HEK293 (cell line): ENCODE results near the gene TRPC6.

Source experiments
- CTCF ChIP-seq: fragments of 450-650 bp; formaldehyde crosslinking; IDR thresholded peaks from 2 replicates; pipeline ENCODE4 v1.5.1; 2016; ENCODE audit warnings: missing biosample characterization, missing genetic modification characterization
- MZF1 ChIP-seq: fragments of 450-650 bp; formaldehyde crosslinking; IDR thresholded peaks from 2 replicates; pipeline ENCODE4 v1.5.1; 2017; ENCODE audit warnings: missing biosample characterization, missing genetic modification characterization, borderline replicate concordance
- PATZ1 ChIP-seq: fragments of 450-650 bp; formaldehyde crosslinking; IDR thresholded peaks from 2 replicates; pipeline ENCODE4 v1.5.1; 2016; ENCODE audit warnings: missing biosample characterization, missing genetic modification characterization
- SP7 ChIP-seq: fragments of 450-650 bp; formaldehyde crosslinking; IDR thresholded peaks from 2 replicates; pipeline ENCODE4 v1.5.1; 2016; ENCODE audit warnings: missing biosample characterization, missing genetic modification characterization
- TRIM28 ChIP-seq: IDR thresholded peaks from 2 replicates; pipeline ENCODE4 v1.6.1; 2011; ENCODE audit warnings: low read length, control low read depth, borderline replicate concordance
- ZEB2 ChIP-seq: fragments of 450-650 bp; formaldehyde crosslinking; IDR thresholded peaks from 2 replicates; pipeline ENCODE4 v1.5.1; 2016; ENCODE audit warnings: missing biosample characterization, missing genetic modification characterization
- ZNF274 ChIP-seq, 2 experiments: fragments of 200-500 bp in 1 of 2; fragments of 450-650 bp in 1 of 2; sonication (Bioruptor generic) in 1 of 2; formaldehyde crosslinking in 1 of 2; IDR thresholded peaks; 2 replicates each; pipeline versions ENCODE4 v1.5.1 to v1.6.1; 2014 to 2016; ENCODE audit warnings: borderline replicate concordance in 1 of 2, inconsistent platforms in 1 of 2, low read length in 1 of 2, missing biosample characterization in 1 of 2, missing genetic modification characterization in 1 of 2
- ZNF701 ChIP-seq: fragments of 450-650 bp; formaldehyde crosslinking; IDR thresholded peaks from 2 replicates; pipeline ENCODE4 v1.5.1; 2016; ENCODE audit warnings: missing biosample characterization, missing genetic modification characterization
- TF ChIP-seq, protein P1 (sequence below): fragments of 450-650 bp; formaldehyde crosslinking; IDR thresholded peaks from 2 replicates; pipeline ENCODE4 v1.5.1; 2016; ENCODE audit warnings: missing biosample characterization, missing genetic modification characterization

GRCh38 chr11:101521821-101522220, 62.0 kb downstream of the TRPC6 start:
- TF ChIP-seq, protein P1, sequence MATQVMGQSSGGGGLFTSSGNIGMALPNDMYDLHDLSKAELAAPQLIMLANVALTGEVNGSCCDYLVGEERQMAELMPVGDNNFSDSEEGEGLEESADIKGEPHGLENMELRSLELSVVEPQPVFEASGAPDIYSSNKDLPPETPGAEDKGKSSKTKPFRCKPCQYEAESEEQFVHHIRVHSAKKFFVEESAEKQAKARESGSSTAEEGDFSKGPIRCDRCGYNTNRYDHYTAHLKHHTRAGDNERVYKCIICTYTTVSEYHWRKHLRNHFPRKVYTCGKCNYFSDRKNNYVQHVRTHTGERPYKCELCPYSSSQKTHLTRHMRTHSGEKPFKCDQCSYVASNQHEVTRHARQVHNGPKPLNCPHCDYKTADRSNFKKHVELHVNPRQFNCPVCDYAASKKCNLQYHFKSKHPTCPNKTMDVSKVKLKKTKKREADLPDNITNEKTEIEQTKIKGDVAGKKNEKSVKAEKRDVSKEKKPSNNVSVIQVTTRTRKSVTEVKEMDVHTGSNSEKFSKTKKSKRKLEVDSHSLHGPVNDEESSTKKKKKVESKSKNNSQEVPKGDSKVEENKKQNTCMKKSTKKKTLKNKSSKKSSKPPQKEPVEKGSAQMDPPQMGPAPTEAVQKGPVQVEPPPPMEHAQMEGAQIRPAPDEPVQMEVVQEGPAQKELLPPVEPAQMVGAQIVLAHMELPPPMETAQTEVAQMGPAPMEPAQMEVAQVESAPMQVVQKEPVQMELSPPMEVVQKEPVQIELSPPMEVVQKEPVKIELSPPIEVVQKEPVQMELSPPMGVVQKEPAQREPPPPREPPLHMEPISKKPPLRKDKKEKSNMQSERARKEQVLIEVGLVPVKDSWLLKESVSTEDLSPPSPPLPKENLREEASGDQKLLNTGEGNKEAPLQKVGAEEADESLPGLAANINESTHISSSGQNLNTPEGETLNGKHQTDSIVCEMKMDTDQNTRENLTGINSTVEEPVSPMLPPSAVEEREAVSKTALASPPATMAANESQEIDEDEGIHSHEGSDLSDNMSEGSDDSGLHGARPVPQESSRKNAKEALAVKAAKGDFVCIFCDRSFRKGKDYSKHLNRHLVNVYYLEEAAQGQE (tag by site-specific recombination): no peak
- TF ChIP-seq MZF1 (tag by site-specific recombination) (no peak), ZNF701 (tag by site-specific recombination) (no peak), SP7 (tag by site-specific recombination) (no peak), ZNF274 (IDR thresholded peaks at IDR 0.05; ENCODE audit: low read length) (no peak), ZNF274 (tag by site-specific recombination; IDR thresholded peaks at IDR 0.05; ENCODE audit: borderline replicate concordance) (no peak), CTCF (tag by site-specific recombination) (no peak), PATZ1 (tag by site-specific recombination) (no peak), TRIM28 (no peak), ZEB2 (tag by site-specific recombination) (no peak)
